HG03135 (cell line): ENCODE data around the gene ATP2B3.

Source experiments
- ATAC-seq: cut with Tn5 transposase; IDR thresholded peaks from one replicate; pipeline ENCODE4 v1.9.1; 2021; ENCODE audit warnings: mild to moderate bottlenecking, moderate library complexity; ENCODE audit not compliant: unreplicated experiment

ATP2B3 gene

DNA sequence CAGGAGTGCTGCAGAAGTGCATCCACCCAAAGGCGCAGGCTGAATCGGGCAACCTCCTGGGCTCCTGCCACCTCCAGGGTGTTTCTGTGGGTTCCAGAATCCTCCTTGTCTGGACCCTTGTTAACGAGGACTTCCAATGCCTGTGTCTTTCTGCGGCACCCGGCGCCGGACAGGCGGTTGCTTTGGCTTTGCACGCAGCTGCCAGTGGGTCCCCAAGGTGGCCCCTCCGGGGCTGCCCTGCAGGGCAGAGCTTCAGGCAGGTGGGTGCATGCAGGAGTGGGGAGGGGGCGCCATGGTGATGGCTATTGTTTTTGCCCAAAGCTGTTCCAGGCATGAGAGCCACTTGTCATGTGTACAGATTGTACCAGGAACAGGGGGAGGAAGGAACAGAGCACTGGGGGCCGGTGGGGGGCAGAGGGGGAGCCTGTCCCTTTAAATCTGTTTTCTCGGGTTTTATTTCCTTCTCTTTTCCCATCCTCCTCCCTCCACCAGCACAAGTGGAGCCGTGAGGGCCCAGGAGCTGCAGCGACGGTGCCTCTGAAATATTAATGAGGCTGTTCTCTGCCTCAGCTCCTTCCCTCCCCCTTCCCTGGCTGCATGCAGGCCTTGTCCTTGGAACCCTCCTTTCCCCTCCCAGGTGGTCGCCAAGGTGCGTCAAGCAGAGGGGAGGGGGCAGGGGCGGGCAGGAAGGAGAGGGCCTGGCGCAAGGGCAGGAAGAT is 13.1 kb downstream of the ATP2B3 start:
- ATAC-seq = no peak

DNA sequence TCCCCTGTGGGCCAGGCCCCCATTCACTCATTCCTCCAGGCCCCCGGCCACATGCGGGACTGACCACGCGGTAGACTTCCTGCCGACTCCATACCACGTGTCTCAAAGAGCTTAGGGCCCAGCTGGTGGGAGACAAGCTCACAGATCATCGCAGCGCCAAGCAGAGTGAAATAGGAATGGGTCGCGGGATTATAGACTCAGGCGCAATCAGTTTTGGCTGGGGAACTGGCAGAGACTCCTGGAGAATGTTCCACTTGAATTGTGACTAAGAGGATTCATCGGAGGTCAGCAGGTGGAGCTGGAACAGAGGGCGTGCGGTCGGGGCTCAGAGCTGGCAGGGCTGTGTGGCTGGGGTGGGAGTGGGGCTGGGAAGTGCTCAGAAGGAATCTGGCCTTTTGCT is 15.6 kb downstream of the ATP2B3 start:
- no peak for ATAC-seq

DNA sequence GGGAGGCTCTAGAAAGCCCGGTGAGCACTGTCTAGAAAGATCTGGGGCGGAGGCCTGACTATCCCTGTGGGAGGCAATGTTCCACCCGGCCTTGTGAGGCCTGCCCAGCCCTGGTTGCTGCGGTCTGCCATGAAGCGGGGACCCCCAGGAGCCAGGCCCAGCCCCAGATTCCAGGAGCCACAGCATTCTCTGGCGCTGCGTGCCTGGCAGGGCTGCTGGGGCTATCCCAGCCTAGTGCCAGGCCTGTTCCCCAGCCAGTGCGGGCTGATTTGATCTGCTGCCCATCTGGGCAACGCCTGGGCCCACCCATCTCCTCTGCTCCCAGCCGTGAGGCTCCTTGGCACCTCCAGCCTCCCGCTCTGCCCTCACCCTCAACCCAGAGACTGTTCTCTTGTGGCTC is 19.6 kb downstream of the ATP2B3 start:
- ATAC-seq = no peak

DNA sequence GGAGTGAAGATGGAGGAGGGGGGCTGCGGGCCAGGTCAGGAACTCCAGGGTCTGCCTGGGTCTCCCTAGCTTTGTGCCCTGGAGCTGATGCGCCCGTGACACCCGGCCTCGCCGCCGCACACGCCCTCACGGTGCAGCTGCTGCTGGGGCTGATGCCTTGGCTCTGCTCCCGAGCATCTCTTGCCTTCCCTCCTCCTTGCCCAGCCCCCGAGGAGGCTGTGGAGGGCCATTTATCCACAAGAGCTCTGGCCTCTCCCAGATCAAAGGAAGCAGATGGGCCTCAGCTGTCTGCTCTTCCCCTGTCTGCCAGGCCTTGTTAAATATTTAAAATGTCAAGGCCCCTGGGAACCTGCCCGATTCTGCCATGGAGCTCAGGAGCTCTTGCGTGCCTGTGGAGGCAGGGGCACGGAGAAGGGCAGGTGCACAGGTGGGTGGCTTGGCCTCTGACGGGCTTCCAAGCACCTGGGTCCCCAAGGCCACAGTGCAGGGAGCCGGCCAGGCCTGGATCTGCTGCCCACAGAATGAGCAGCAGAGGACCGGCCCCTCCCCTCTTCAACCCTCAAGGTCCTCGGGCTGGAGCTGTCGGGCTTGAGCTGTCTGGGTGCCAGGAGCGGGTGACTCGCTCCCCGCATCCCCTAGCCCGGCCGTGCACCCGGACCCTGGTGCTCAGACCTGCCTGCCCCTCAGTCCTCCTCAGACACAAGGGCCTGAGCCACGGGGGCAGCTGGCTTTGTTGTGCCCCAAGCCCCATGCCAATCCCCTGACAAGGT is 20.3 kb downstream of the ATP2B3 start:
- ATAC-seq = no peak

DNA sequence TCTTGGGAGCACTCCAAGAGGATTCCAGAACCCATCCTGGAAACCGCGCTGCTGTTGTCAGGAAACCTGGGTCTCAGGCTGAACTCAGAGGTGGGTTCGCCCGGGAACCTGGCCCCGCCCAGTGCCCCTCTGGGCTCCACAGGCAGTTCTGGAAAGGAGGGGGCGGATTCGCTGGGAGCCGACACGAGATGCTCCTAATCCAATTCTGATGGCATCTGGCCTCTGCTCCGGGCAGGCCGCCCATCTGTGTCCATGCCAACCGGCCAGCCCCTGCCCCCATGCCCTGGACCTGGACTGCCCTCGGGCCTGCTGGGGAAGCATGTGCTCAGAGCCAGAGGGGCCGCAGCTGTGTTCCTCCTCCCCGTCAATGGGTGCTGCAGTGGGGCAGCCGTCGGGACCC is 21.0 kb downstream of the ATP2B3 start:
- no peak for ATAC-seq

DNA sequence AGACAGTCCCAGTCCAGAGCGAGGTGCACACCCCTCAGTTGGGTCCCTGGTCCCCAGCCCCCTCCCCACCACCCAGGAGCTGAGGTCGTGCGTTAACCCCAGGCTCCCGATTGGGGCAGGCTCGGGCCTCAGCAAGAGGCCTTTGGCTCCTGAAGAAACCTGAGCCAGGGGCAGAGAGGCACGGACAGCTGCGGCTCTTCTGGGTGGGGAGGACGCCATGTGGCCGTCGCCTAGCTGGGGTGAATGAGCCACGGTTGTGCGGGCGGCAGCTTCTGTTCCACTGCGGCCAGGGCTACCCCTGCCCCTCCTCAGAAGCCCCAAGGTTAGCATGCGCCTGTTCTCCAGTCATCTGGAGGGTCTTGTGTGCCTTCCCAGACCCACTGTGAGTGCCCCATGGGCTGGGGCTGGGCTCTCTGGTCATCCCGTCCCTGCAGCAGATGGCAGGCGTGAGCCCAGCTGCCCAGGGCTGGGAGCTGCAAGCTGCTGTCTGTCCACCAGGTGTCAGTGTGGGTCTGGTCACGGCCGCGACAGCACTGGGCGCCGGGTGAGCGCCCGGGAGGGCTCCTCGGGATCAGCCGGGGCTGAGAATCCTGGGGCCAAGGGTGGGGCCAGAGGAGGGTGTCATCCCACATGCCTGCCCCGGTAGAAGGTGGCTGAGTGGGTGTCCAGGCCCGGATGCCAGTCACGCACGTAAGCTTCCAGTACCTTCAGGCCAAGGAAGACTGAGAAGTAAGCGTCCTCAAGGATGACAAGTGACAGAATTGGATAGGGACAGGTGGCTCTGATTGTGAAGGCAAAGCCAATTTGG is 21.9 kb downstream of the ATP2B3 start:
- ATAC-seq = peak; percentile 72

DNA sequence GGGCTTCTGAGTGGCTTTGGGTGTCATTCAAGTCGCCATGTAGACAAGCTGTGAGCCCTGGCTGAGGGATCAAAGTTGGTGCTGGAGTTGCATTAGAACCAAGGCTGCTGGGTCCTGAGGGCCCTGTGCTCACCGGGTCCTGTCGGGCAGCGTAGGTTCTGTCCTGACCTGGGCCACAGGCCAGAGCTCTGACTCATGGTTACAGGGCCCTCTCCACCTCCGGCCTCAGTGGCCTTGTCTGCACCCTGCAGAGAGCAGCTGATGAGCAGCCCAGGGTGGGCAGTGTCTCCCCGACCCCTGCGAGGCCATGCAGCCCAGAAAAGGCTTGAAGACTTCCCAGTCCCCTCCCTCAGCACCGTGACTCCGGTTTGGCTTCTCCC is 22.5 kb downstream of the ATP2B3 start:
- ATAC-seq = no peak

DNA sequence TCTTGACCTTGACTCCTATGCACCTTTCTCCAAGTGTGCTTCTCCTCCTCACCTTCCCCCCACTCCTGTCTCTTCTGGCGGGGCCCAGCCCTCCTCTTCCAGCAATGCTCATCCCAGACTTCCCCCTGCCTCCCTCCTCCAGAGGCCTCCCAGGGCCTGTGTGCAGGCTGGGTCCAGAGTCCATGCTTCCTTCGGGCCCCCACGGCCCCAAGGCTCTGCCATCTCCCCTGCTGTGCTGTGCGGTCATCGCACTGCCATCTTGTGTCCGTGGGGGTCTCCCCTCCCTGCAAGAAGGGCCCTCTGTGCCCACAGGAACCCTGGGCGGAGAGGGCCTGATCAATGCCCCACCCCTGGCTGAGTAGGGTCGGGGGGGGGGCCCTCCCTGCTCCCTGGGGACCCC is 27.3 kb downstream of the ATP2B3 start:
- no peak for ATAC-seq

DNA sequence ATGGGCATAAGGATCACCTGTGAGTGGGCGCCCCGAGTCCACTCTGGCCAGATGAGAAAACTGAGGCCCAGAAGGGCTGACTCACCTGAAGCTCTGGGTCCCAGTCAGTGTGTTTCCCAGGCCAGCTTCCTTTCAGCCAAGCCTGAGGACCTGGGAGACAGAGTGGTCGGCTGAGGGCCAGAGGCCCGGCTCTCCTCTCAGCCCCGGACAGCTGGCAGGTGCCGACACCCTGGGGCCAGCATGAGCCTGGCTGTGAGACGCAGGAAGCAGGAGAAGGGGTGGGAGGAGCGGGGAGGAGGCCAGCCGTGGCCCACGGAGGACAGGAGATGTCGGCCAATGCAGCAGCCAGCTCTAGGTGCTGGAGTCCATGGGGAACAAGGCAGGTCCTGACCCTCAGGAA is 28.9 kb downstream of the ATP2B3 start:
- no peak for ATAC-seq

DNA sequence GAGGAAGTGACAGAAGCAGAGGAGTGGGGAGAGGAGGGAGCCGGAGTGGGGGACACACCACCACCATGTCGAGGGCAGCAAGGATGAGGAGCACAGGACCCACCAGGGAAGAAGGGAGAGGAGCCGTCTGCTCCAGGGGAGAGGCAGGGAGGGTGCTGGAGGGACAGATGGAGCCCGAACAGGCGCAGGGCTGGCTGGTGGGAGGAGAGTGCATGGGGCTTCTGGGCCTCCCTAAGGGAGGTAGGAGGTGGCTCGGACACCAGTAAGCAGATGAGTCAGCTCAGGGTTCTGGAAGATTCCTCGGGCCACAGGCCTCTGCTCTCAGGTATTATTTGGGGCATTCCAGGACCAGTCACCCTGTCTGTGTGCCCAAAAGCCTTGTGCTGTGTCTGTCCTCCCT is 29.8 kb downstream of the ATP2B3 start:
- ATAC-seq = no peak

DNA sequence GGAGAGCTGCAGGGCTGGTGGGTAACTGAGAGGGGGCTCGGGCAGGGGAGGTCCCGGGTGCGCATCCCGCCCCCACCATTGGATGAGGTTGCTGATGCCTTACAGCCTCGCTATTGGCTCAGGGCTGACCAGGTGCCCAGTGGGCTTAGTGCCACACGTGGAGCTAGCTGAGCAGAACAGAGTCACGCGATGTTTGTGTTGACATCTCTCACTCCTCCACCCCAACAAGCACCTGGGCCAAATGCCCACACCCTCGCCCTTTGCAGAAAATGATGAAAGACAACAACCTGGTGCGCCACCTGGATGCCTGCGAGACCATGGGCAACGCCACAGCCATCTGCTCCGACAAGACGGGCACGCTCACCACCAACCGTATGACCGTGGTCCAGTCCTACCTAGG is 31.8 kb downstream of the ATP2B3 start:
- ATAC-seq = no peak

DNA sequence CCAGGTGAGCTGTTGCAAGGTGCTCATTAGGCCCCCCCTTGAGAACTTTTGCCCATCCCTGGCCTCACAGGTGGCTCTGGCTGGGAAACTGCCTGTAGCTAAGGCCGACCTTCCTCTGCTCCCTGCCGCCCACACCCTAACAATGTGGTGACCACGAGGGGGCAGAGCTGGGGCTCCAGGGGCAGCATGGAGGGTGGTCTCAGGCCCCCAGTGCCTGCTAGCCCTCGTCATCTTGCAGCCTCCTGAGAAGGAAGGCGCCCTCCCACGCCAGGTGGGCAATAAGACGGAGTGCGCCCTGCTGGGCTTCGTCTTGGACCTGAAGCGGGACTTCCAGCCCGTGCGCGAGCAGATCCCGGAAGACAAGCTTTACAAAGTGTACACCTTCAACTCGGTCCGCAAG is 32.4 kb downstream of the ATP2B3 start:
- ATAC-seq = no peak

DNA sequence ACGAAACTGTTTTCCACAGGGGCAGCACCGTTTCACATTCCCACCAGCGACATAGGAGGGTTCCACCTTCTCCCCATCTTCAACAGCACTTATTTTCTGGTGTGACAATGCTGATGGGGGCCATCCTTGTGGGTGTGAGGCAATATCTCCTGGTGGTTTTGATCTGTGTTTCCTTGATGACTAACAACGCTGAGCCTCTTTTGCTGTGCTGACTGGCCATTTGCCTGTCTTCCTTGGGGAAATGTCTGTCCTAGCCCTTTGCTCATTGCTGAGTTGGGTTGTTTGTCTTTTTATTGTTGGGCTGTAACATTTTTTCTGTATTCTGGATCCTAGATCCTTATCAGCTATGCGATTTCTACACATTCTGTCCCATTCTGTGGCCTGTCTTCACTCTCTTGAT is 33.7 kb downstream of the ATP2B3 start:
- ATAC-seq = no peak

DNA sequence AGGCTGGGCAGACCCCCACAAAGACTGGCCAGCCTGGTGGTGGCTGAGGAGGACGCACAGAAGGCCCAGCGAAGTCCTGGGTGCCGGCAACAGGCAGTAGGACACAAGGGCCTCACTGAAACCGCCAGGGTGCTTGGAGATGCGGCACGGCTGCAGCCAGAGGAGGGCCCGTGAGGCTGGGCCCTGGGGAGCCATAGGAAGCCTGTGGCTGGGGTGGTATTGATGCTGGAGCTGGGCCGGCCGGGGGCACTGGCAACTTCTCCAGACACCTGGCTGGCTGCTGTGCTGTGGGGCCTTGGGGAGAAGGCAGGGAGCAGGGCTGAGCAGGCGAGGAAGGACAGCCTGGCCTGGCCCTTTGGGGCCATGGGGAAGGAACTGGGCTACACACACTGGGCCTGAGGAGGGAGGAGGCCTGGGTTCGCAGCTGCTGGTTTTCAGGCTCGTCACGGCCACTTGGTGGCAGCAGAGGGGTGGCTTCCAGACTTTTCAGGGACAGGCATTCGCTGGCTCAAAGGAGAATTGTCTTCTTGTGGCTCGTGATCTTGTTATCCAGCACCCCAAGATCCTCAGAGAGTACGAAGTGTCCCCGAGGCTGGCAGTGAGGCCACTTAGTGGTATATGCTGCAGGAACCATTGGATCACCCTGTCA is 37.2 kb downstream of the ATP2B3 start:
- ATAC-seq = no peak

DNA sequence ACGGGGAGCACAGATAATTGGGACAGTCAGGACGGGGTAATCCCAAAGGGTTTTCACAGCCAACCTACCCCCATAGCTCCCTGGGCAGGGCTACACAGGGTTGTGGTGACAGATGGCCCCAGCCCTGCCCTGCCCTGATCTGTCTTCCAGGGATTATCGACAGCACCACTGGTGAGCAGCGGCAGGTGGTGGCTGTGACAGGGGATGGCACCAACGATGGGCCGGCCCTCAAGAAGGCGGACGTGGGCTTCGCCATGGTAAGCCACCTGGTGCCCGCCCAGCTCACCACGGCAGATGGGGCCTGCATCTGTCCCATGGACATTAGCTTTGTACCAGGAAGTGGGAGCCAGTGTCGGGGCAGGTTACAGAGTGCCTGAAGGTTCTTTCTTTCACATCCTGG is 39.3 kb downstream of the ATP2B3 start:
- ATAC-seq = no peak

DNA sequence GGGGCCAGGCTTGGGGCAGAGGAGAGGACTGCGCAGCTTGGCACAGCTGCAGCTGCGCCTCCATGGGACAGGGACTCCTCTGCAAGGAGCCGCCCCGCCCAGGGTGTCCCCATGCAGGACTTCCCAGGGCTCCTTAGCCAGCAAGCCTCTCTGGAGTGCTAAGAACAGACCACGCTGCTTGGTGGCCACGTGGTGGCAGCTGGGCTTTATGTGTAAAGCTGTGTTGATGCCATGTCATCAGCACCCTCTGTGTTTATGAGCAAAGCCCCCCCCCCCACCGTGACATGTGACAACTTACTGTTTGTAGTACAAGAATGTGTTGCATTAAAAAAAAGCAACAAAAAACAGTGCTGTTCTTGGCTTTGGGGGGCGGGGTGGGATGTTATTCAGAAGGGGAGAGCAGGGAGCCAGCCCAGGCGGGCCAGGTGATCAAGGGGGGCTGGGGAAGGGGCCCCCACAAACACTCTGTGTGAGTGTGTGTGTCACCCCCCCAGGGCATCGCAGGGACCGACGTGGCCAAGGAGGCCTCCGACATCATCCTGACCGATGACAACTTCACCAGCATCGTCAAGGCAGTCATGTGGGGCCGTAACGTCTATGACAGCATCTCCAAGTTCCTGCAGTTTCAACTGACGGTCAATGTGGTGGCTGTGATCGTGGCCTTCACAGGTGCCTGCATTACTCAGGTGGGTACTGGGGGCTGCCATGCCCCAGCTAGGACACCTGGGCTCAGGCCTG is 40.3 kb downstream of the ATP2B3 start:
- ATAC-seq = no peak

DNA sequence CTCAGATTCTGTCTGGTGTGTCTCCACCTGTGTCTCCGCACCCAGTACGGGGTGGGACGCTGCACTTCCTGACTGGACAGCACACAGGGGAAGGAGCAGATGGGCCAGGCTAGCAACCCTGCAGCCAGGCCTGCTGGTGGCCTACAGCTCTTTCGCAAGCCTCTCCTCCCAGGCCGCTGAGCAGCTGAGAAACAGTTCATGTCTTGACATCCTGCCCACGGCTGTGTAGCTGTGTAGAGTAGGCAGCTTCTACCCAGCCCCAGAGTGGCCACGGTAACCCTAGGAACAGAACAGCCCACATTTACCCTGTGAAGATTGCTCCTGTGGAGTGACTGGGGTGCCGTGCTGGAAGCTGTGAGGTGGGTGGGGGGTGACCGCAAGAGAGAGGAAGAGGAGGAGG is 42.6 kb downstream of the ATP2B3 start:
- ATAC-seq = no peak

DNA sequence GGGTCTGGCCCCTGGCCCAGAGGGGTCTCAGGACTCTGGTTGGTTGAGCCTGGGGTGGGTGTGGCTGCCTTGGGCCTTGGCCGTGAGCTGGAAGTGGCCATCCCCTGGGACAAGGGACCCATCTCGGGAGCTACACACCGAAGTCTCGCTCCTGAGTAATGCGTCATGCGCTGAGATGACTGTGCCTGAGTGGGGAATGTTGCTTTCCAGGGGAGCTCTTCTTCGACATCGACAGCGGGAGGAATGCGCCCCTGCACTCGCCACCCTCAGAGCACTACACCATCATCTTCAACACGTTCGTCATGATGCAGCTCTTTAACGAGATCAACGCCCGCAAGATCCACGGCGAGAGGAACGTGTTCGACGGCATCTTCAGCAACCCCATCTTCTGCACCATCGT is 43.0 kb downstream of the ATP2B3 start:
- no peak for ATAC-seq

DNA sequence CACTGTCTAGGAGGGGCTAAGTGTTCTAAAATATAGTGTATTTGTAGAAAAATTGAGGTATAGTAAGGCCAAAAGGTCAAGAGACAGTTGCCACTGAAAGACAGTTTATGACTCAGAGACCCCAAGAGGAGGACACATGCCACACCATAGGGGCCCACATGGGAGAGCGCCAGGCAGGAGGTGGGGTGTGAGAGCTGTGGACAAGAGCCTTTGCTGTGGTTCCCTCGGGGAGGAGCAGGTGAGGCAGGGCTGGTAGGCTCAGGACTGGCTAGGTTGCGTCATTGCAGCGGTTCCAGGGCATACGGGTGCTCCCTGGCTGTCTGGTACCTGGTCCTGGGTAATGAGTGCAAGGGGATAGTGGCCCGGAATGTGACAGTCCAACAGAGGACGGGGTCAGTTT is 43.9 kb downstream of the ATP2B3 start:
- ATAC-seq = no peak

DNA sequence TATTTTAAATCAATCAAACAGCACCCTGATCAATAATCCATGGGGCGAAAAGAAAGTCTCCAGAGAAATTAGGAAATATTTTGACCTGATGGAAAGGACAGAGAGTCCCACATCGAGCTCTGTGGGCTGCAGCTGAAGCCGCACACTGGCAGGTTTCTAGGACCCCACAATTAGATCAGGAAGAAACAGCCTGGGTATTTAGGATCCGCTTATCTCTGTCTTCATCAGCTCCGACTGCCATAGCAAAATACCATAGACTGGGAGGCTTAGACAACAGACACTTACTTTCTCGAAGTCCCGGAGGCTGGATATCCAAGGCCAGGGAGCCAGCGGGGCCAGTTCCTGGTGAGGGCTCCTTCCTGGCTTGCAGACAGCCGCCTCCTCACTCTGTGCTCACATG is 45.1 kb downstream of the ATP2B3 start:
- no peak for ATAC-seq
